Fibroblast of pulmonary artery (primary cell): ENCODE results near the gene NR2F1-AS1.

ENCODE experiments used
- DNase-seq: peaks from one replicate; pipeline ENCODE4 v3.0.0-alpha.2; 2010; ENCODE audit warnings: low read depth
- H3K4me3 ChIP-seq: replicated peaks from 2 replicates; pipeline ENCODE4 v1.5.1; 2011; ENCODE audit warnings: low read depth, mild to moderate bottlenecking, control low read depth, low read length, moderate library complexity
- CTCF ChIP-seq: IDR thresholded peaks from 2 replicates; pipeline ENCODE4 v1.5.1; 2011; ENCODE audit warnings: mild to moderate bottlenecking, control low read depth, low read length, inconsistent platforms; ENCODE audit errors: missing control alignments

NR2F1-AS1 gene

GRCh38 chr5:93602241-93603077 is 21.4 kb upstream of the NR2F1-AS1 start:
- no peak overlapping the region for H3K4me3 ChIP-seq
- no peak for TF ChIP-seq CTCF
- DNase-seq: no peak

- no peak for DNase-seq
- no peak for TF ChIP-seq CTCF
- no peak overlapping the region for H3K4me3 ChIP-seq
Measured at GRCh38 chr5:93601802-93602155, 20.8 kb upstream of the NR2F1-AS1 start.

GRCh38 chr5:93601071-93601801 is 20.2 kb upstream of the NR2F1-AS1 start:
- no peak for TF ChIP-seq CTCF
- no peak overlapping the region for H3K4me3 ChIP-seq
- DNase-seq: no peak

- no peak for TF ChIP-seq CTCF
- H3K4me3 ChIP-seq: no peak overlapping the region
- no peak for DNase-seq
Measured at GRCh38 chr5:93600409-93601070, 19.5 kb upstream of the NR2F1-AS1 start.

- no peak overlapping the region for H3K4me3 ChIP-seq
- no peak for TF ChIP-seq CTCF
- DNase-seq: no peak
Measured at GRCh38 chr5:93599399-93600120, 18.5 kb upstream of the NR2F1-AS1 start.

- no peak for DNase-seq
- no peak overlapping the region for H3K4me3 ChIP-seq
- no peak for TF ChIP-seq CTCF
Measured at GRCh38 chr5:93599001-93599379, 18.0 kb upstream of the NR2F1-AS1 start.
